Measurements from ENCODE around the gene IQCF6.

- no peak for TF ChIP-seq SP1 (IDR thresholded peaks at IDR 0.05)
- no peak for TF ChIP-seq SUZ12 (IDR thresholded peaks at IDR 0.05)
- no peak for TF ChIP-seq PKNOX1 (IDR thresholded peaks at IDR 0.05)
- TF ChIP-seq FOXK2 (IDR thresholded peaks at IDR 0.05) = no peak
These were observed 19.8 kb downstream of the IQCF6 start for GRCh38 chr3:51759203-51759602.

All from HEK293T (cell line).